ENCODE results near the gene DRD2.

Gene DRD2

DNA sequence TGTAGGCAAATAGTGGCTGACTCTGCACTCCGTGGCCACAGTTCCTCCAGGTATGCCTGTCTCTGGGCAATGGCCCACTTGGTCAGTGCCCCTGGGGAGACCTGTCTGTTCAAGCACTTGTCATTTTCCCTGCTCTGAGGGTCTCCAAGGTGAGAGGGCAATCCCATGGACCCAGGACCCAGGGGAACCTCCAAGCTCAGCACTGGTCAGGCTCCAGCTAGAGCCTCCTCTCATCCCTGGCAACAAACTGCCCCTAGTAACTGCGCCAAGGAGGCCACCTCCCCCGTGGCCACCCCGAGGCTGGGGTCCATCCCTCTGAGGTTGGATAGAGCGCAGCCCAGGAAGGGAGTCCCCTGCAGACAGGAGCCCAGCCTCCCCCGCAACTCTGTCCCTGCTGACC, 88.3 kb downstream of the DRD2 start:
- Histone ChIP-seq H3K4me3 (ENCODE audit: low read depth, low read length) (no peak overlapping the region), H3K4me1 (no peaks in the 10 kb centered on the region), H3K27ac (no peak overlapping the region), H3K9ac (no peak overlapping the region), H3K4me2 (ENCODE audit: low read length) (no peak overlapping the region), H3K27me3 (ENCODE audit: control insufficient read depth, insufficient read depth, low read length) (no peaks in the 10 kb centered on the region), H3K9me3 (ENCODE audit: control insufficient read depth, low read length) (no peaks in the 10 kb centered on the region), H2AFZ (no peak overlapping the region), H3K79me2 (no peaks in the 10 kb centered on the region), H3K36me3 (ENCODE audit: control insufficient read depth, insufficient read depth, low read length) (no peaks in the 10 kb centered on the region)
- TF ChIP-seq, protein P1, sequence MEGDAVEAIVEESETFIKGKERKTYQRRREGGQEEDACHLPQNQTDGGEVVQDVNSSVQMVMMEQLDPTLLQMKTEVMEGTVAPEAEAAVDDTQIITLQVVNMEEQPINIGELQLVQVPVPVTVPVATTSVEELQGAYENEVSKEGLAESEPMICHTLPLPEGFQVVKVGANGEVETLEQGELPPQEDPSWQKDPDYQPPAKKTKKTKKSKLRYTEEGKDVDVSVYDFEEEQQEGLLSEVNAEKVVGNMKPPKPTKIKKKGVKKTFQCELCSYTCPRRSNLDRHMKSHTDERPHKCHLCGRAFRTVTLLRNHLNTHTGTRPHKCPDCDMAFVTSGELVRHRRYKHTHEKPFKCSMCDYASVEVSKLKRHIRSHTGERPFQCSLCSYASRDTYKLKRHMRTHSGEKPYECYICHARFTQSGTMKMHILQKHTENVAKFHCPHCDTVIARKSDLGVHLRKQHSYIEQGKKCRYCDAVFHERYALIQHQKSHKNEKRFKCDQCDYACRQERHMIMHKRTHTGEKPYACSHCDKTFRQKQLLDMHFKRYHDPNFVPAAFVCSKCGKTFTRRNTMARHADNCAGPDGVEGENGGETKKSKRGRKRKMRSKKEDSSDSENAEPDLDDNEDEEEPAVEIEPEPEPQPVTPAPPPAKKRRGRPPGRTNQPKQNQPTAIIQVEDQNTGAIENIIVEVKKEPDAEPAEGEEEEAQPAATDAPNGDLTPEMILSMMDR (IDR thresholded peaks at IDR 0.05): no peak

DNA sequence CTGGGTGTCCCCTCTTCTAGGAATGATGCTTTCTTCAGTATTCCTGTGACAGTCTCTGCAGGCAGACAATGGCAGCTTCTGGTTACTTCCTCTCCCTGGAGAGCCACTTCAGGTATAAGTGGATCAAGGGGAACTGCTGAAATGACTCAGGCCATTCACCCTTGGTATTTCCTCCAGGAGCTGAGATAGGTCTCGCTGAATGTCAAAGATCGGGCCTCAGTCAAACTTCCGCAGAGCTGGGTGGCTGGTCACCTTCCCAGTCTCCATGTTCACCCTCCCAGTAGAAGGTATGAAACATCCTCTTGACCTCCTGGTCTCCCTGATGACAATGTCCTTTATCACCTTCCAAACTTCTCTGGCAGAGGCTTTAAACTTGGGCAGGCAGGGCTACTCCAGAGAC, 89.4 kb downstream of the DRD2 start:
- Histone ChIP-seq H3K4me3 (ENCODE audit: low read depth, low read length) (no peak overlapping the region), H3K27ac (no peak overlapping the region), H3K79me2 (no peaks in the 10 kb centered on the region), H3K4me2 (ENCODE audit: low read length) (no peak overlapping the region), H3K27me3 (ENCODE audit: control insufficient read depth, insufficient read depth, low read length) (no peaks in the 10 kb centered on the region), H3K36me3 (ENCODE audit: control insufficient read depth, insufficient read depth, low read length) (no peaks in the 10 kb centered on the region), H2AFZ (no peak overlapping the region), H3K9ac (no peak overlapping the region), H3K9me3 (ENCODE audit: control insufficient read depth, low read length) (no peaks in the 10 kb centered on the region), H3K4me1 (no peaks in the 10 kb centered on the region)
- TF ChIP-seq, protein P1 (IDR thresholded peaks at IDR 0.05): no peak

DNA sequence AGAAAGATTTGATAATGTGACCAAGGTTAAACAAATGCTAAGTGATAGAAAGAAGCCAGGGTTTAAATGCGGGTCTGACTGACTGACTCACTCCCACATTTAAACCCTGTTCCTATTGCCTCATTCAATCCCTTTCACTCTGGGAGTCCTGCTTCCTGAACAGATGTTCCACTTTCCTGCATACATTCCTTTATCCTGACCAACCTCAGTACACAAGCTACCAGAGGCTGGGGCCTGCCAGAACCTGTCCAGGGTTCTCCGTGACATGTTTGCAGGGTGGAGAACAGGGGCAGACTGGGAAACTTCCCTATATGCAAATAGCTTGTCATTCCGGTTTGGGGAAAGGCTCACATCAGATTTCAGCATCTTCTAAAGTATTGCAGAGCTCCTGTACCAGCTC, 90.6 kb downstream of the DRD2 start:
- no peak overlapping the region for H3K4me3 ChIP-seq (ENCODE audit: low read depth, low read length)
- no peak overlapping the region for H3K9ac ChIP-seq
- TF ChIP-seq, protein P1 (IDR thresholded peaks at IDR 0.05): no peak
- H3K27me3 ChIP-seq (ENCODE audit: control insufficient read depth, insufficient read depth, low read length): no peaks in the 10 kb centered on the region
- H3K79me2 ChIP-seq: no peaks in the 10 kb centered on the region
- H3K9me3 ChIP-seq (ENCODE audit: control insufficient read depth, low read length): no peaks in the 10 kb centered on the region
- H3K4me1 ChIP-seq: no peaks in the 10 kb centered on the region
- H3K4me2 ChIP-seq (ENCODE audit: low read length): no peak overlapping the region
- no peak overlapping the region for H3K27ac ChIP-seq
- H3K36me3 ChIP-seq (ENCODE audit: control insufficient read depth, insufficient read depth, low read length): no peaks in the 10 kb centered on the region
- no peak overlapping the region for H2AFZ ChIP-seq

DNA sequence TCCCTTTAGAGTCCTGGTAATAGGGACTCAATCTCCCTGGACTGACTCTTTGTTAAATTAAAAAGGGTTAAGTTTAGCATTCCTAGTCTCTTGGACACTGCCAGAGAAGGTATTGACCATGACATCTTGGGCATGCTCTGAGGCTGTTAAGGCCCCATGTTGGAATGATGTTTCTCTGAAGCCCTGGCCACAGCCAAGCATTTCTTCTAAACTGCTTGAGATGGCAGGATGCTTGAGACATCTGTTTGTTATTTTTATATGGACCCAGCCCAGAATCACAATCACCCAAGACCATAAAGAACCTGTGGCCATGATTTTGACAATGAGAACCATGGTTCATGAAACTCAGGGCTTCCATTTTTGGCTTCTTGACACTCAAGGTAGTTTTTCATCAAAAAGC, 93.1 kb downstream of the DRD2 start:
- no peak overlapping the region for H2AFZ ChIP-seq
- no peak overlapping the region for H3K27ac ChIP-seq
- no peak overlapping the region for H3K4me3 ChIP-seq (ENCODE audit: low read depth, low read length)
- no peaks in the 10 kb centered on the region for H3K27me3 ChIP-seq (ENCODE audit: control insufficient read depth, insufficient read depth, low read length)
- no peak overlapping the region for H3K9ac ChIP-seq
- H3K36me3 ChIP-seq (ENCODE audit: control insufficient read depth, insufficient read depth, low read length): no peaks in the 10 kb centered on the region
- no peak overlapping the region for H3K4me2 ChIP-seq (ENCODE audit: low read length)
- TF ChIP-seq, protein P1 (IDR thresholded peaks at IDR 0.05): no peak
- H3K79me2 ChIP-seq: no peaks in the 10 kb centered on the region
- H3K4me1 ChIP-seq: no peaks in the 10 kb centered on the region
- H3K9me3 ChIP-seq (ENCODE audit: control insufficient read depth, low read length): no peaks in the 10 kb centered on the region

DNA sequence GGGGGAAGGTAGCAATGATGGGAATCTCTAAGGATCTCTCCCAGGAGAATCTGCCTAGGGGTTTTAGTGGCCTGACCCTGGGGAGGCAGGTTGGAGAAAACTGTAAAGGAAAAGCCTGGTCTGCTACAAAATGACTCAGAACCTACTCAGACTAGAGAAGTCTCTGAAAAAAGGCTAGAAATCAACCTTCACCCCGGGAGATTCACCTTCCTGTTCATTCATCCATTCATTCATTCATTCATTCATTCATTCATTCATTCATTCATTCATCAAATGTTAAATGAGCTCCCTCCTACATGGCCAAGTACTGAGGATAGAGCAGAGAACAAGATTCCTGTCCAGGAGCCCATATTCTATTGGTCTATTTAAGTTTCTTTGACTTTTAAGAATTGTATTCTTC, 96.5 kb downstream of the DRD2 start:
- no peak overlapping the region for H3K27ac ChIP-seq
- H3K4me2 ChIP-seq (ENCODE audit: low read length): no peak overlapping the region
- H3K9me3 ChIP-seq (ENCODE audit: control insufficient read depth, low read length): no peaks in the 10 kb centered on the region
- H3K9ac ChIP-seq: no peak overlapping the region
- no peaks in the 10 kb centered on the region for H3K27me3 ChIP-seq (ENCODE audit: control insufficient read depth, insufficient read depth, low read length)
- H3K36me3 ChIP-seq (ENCODE audit: control insufficient read depth, insufficient read depth, low read length): no peaks in the 10 kb centered on the region
- H3K4me1 ChIP-seq: no peaks in the 10 kb centered on the region
- no peak overlapping the region for H2AFZ ChIP-seq
- TF ChIP-seq, protein P1 (IDR thresholded peaks at IDR 0.05): no peak
- no peak overlapping the region for H3K4me3 ChIP-seq (ENCODE audit: low read depth, low read length)
- no peaks in the 10 kb centered on the region for H3K79me2 ChIP-seq
